HepG2 (cell line): ENCODE measurements around the gene CSHL1. TPM values are rescaled to one million over a fixed set of nuclear protein-coding genes. Genes with fewer than 3 reads are reported as not detected.

Experiments
- BRCA1 ChIP-seq: sonication (generic); formaldehyde crosslinking; IDR thresholded peaks from 2 replicates; pipeline ENCODE4 v1.4.0; 2020; ENCODE audit warnings: missing genetic modification reagents
- CBX2 ChIP-seq, 2 experiments: fragments of 200-600 bp in 1 of 2; sonication (generic); formaldehyde crosslinking in 1 of 2; IDR thresholded peaks; 2 replicates each; pipeline versions ENCODE4 v1.7.0 to v1.8.1; 2018 to 2022; ENCODE audit warnings: low read depth in 2 of 2, low read length in 1 of 2, mild to moderate bottlenecking in 1 of 2, missing genetic modification reagents in 1 of 2
- CHCHD3 ChIP-seq: sonication (generic); formaldehyde crosslinking; IDR thresholded peaks from 2 replicates; pipeline ENCODE4 v1.8.0; 2022; ENCODE audit warnings: mild to moderate bottlenecking, missing genetic modification reagents, moderate library complexity
- CREM ChIP-seq, 2 experiments: sonication (generic) in 1 of 2; formaldehyde crosslinking in 1 of 2; IDR thresholded peaks; 2 replicates each; pipeline versions ENCODE4 v1.4.0 to v1.6.1; 2016 to 2020; ENCODE audit warnings: antibody characterized with exemption in 1 of 2, mild to moderate bottlenecking in 1 of 2, missing genetic modification reagents in 1 of 2
- ISL2 ChIP-seq: sonication (generic); formaldehyde crosslinking; IDR thresholded peaks from 2 replicates; pipeline ENCODE4 v1.5.0; 2020; ENCODE audit warnings: missing genetic modification reagents
- LBX2 ChIP-seq: sonication (generic); formaldehyde crosslinking; IDR thresholded peaks from 2 replicates; pipeline ENCODE4 v1.5.0; 2020; ENCODE audit warnings: missing genetic modification reagents, mild to moderate bottlenecking, borderline replicate concordance
- NCOA5 ChIP-seq: sonication (generic); formaldehyde crosslinking; IDR thresholded peaks from 2 replicates; pipeline ENCODE4 v1.4.0; 2020; ENCODE audit warnings: missing genetic modification reagents
- PATZ1 ChIP-seq: sonication (generic); formaldehyde crosslinking; IDR thresholded peaks from 2 replicates; pipeline ENCODE4 v1.4.0; 2020; ENCODE audit warnings: missing genetic modification reagents
- PAWR ChIP-seq: sonication (generic); formaldehyde crosslinking; IDR thresholded peaks from 2 replicates; pipeline ENCODE4 v1.4.0; 2020; ENCODE audit warnings: missing genetic modification reagents, mild to moderate bottlenecking, borderline replicate concordance
- RAD21 ChIP-seq: fragments of 450-650 bp; formaldehyde crosslinking; IDR thresholded peaks from 2 replicates; pipeline ENCODE4 v1.5.0; 2020; ENCODE audit warnings: mild to moderate bottlenecking
- SNAPC2 ChIP-seq: sonication (generic); formaldehyde crosslinking; IDR thresholded peaks from 2 replicates; pipeline ENCODE4 v1.8.1; 2022; ENCODE audit warnings: mild to moderate bottlenecking, missing genetic modification reagents
- SPEN ChIP-seq: sonication (generic); formaldehyde crosslinking; IDR thresholded peaks from 2 replicates; pipeline ENCODE4 v1.5.1; 2020; ENCODE audit warnings: low read depth, mild to moderate bottlenecking, missing genetic modification reagents
- TGIF2 ChIP-seq: IDR thresholded peaks from 2 replicates; pipeline ENCODE4 v1.6.1; 2016; ENCODE audit warnings: control low read depth, missing compliant biosample characterization
- ZBTB8A ChIP-seq: sonication (generic); formaldehyde crosslinking; IDR thresholded peaks from 2 replicates; pipeline ENCODE4 v1.4.0; 2020; ENCODE audit warnings: mild to moderate bottlenecking, low read depth, missing genetic modification reagents, borderline replicate concordance
- ZMAT5 ChIP-seq: sonication (generic); formaldehyde crosslinking; IDR thresholded peaks from 2 replicates; pipeline ENCODE4 v1.5.0; 2020; ENCODE audit warnings: mild to moderate bottlenecking, low read depth, missing genetic modification reagents, borderline replicate concordance
- ZMYM3 ChIP-seq: sonication (generic); formaldehyde crosslinking; IDR thresholded peaks from 2 replicates; pipeline ENCODE4 v1.5.1; 2020; ENCODE audit warnings: mild to moderate bottlenecking, missing genetic modification reagents
- ZNF691 ChIP-seq: sonication (generic); formaldehyde crosslinking; IDR thresholded peaks from 2 replicates; pipeline ENCODE4 v1.4.0; 2020; ENCODE audit warnings: missing genetic modification reagents, low read depth, mild to moderate bottlenecking, borderline replicate concordance
- ZSCAN31 ChIP-seq: sonication (generic); formaldehyde crosslinking; IDR thresholded peaks from 2 replicates; pipeline ENCODE4 v1.5.0; 2020; ENCODE audit warnings: low read depth, mild to moderate bottlenecking, missing genetic modification reagents
- polyA plus RNA-seq, 8 experiments: library from polyadenylated mRNA; depleted of rRNA in 3 of 8; stranded (reverse) in 7 of 8; unstranded in 1 of 8; fragments of >200 nt; fragmentation: Illumina TruSeq in 4 of 8; extraction: Trizol in 4 of 8; gene quantifications; 2 replicates each; pipeline versions ENCODE4 v1.2.1 to v1.2.3, GENCODE V29; 2011 to 2016; ENCODE audit warnings: low read depth in 4 of 8, missing spikeins in 1 of 8, mixed read lengths in 1 of 8; ENCODE audit not compliant: insufficient read depth in 1 of 8
- total RNA-seq, 5 experiments: library from RNA; depleted of rRNA; stranded (reverse); fragments of >200 nt; fragmentation: Illumina TruSeq; extraction: Trizol; gene quantifications; 2 replicates each; pipeline ENCODE4 v1.2.3, GENCODE V29; 2016; ENCODE audit warnings: low read depth in 1 of 5
- TF ChIP-seq, protein P1 (sequence below): sonication (generic); formaldehyde crosslinking; IDR thresholded peaks from 2 replicates; pipeline ENCODE4 v1.8.0; 2022; ENCODE audit warnings: missing genetic modification reagents, mild to moderate bottlenecking, inconsistent platforms, borderline replicate concordance
- TF ChIP-seq, protein P2 (sequence below): IDR thresholded peaks from 2 replicates; pipeline ENCODE4 v1.6.1; 2016; ENCODE audit warnings: low read depth, missing genetic modification reagents, missing compliant biosample characterization

Gene CSHL1
- total and polyA plus RNA-seq, 2 of the 13 experiments (the other 11 are each of a cell fraction or from before 2014, with no cell fraction given): not detected

DNA sequence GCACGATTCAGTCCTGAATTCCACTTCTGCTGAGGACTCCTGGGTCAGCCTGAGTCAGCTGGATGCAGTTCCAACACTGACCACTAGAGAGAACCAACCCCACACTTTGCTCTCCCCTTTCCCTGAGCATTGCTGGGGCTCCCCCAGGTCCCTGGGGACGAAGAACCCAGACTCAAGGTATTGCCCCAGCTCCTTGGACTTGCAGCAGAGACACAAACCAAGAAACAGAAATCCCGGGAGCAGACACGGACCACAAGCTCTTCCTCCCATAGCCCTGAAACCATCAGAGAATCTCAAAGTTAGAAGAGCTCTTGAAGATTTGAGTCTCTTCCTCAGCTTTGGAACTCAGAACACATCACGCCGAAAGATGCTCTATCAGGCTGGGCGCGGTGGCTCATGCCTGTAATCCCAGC lies 8.3 kb upstream of the CSHL1 start (continued):
- TF ChIP-seq CHCHD3 (CRISPR knock-in tag) (no peak), NCOA5 (CRISPR knock-in tag) (no peak), TGIF2 (CRISPR knock-in tag) (no peak), ZMYM3 (CRISPR knock-in tag) (no peak), PAWR (no peak), CREM (IDR thresholded peaks at IDR 0.05) (no peak), CREM (CRISPR knock-in tag; IDR thresholded peaks at IDR 0.05) (no peak), ZSCAN31 (CRISPR knock-in tag) (0 out of 2 replicates have a peak, but pooled peaks have one; percentile 5), CBX2 (IDR thresholded peaks at IDR 0.05; ENCODE audit: low read depth, low read length) (no peak), CBX2 (CRISPR knock-in tag; IDR thresholded peaks at IDR 0.05; ENCODE audit: low read depth) (no peak), ZMAT5 (CRISPR knock-in tag) (no peak), SNAPC2 (CRISPR knock-in tag) (no peak), PATZ1 (peak; percentile 72), SPEN (CRISPR knock-in tag) (no peak), ZBTB8A (CRISPR knock-in tag) (no peak), ISL2 (no peak), LBX2 (CRISPR knock-in tag) (no peak), RAD21 (CRISPR knock-in tag) (peak; percentile 90), ZNF691 (peak; percentile 49; the same call in 1 of the 2 replicates), BRCA1 (CRISPR knock-in tag) (no peak)
- TF ChIP-seq, protein P1, sequence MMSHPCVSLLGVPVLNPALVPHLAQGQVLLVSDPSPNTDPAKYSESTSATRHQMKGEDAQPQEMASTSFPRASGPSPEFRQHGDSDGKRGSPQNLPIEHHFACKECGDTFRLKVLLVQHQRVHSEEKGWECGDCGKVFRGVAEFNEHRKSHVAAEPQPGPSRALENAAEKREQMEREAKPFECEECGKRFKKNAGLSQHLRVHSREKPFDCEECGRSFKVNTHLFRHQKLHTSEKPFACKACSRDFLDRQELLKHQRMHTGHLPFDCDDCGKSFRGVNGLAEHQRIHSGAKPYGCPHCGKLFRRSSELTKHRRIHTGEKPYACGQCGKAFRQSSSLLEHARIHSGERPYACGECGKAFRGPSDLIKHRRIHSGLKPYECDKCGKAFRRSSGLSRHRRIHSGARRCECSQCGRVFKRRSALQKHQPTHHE (CRISPR knock-in tag): no peak
- TF ChIP-seq, protein P2, sequence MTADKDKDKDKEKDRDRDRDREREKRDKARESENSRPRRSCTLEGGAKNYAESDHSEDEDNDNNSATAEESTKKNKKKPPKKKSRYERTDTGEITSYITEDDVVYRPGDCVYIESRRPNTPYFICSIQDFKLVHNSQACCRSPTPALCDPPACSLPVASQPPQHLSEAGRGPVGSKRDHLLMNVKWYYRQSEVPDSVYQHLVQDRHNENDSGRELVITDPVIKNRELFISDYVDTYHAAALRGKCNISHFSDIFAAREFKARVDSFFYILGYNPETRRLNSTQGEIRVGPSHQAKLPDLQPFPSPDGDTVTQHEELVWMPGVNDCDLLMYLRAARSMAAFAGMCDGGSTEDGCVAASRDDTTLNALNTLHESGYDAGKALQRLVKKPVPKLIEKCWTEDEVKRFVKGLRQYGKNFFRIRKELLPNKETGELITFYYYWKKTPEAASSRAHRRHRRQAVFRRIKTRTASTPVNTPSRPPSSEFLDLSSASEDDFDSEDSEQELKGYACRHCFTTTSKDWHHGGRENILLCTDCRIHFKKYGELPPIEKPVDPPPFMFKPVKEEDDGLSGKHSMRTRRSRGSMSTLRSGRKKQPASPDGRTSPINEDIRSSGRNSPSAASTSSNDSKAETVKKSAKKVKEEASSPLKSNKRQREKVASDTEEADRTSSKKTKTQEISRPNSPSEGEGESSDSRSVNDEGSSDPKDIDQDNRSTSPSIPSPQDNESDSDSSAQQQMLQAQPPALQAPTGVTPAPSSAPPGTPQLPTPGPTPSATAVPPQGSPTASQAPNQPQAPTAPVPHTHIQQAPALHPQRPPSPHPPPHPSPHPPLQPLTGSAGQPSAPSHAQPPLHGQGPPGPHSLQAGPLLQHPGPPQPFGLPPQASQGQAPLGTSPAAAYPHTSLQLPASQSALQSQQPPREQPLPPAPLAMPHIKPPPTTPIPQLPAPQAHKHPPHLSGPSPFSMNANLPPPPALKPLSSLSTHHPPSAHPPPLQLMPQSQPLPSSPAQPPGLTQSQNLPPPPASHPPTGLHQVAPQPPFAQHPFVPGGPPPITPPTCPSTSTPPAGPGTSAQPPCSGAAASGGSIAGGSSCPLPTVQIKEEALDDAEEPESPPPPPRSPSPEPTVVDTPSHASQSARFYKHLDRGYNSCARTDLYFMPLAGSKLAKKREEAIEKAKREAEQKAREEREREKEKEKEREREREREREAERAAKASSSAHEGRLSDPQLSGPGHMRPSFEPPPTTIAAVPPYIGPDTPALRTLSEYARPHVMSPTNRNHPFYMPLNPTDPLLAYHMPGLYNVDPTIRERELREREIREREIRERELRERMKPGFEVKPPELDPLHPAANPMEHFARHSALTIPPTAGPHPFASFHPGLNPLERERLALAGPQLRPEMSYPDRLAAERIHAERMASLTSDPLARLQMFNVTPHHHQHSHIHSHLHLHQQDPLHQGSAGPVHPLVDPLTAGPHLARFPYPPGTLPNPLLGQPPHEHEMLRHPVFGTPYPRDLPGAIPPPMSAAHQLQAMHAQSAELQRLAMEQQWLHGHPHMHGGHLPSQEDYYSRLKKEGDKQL (CRISPR knock-in tag): no peak
